ENCODE results near the gene NPM3. TPM values are rescaled to one million over a fixed set of nuclear protein-coding genes. Genes with fewer than 3 reads are reported as not detected.

The NPM3 gene
- total and polyA plus RNA-seq, 2 of the 13 experiments (the other 11 are each of a cell fraction or from before 2014, with no cell fraction given): 47.6 to 129 TPM

GRCh38 chr10:101780818-101781654, 2.2 kb downstream of the NPM3 start:
- H3K4me2 ChIP-seq (ENCODE audit: low read depth, low read length): peak overlapping the region; percentile 89
- TF ChIP-seq BCLAF1 (IDR thresholded peaks at IDR 0.05) (no peak), ISX (CRISPR knock-in tag; conservative IDR thresholded peaks at IDR 0.05) (no peak), PATZ1 (CRISPR knock-in tag; IDR thresholded peaks at IDR 0.05) (peak; percentile 46), UBTF (CRISPR knock-in tag; IDR thresholded peaks at IDR 0.05) (0 out of 2 replicates have a peak, but pooled peaks have one; percentile 8), KDM2A (CRISPR knock-in tag; IDR thresholded peaks at IDR 0.05; ENCODE audit: borderline replicate concordance, low read depth) (peak; percentile 56; the same call in 1 of the 2 replicates), ZNF512B (CRISPR knock-in tag; IDR thresholded peaks at IDR 0.05; ENCODE audit: borderline replicate concordance) (peak; percentile 51; the same call in 1 of the 2 replicates), ZGPAT (CRISPR knock-in tag; IDR thresholded peaks at IDR 0.05) (no peak)

More at GRCh38 chr10:101780818-101781654, 2.2 kb downstream of the NPM3 start:
- DNase-seq (ENCODE audit: low spot score) (peak; percentile 35), FAIRE-seq (peak; percentile 46), ATAC-seq (peak; percentile 53)
- no peak overlapping the region for H3K9ac ChIP-seq (ENCODE audit: insufficient read depth, low read depth, low read length)
- peaks cover 5% of the 10 kb centered on the region; the same call in 1 of the 2 replicates for H4K20me1 ChIP-seq (ENCODE audit: insufficient read depth, low read length)
- intact Hi-C loops (cut with micrococcal nuclease; ENCODE audit: unreplicated experiment) (loop anchor here (1.0 to 2.0 kb wide), 2 partner anchors 179 to 566 kb away; no protein-coding TSS in a partner anchor), in situ Hi-C loops (cut with HindIII; ENCODE audit: extremely low pct_ligation_motif_present, low pct_unique_long_range_greater_than_20kb) (loop anchor here (5.0 kb wide), 2 partner anchors 179 to 569 kb away; no protein-coding TSS in a partner anchor)
- no TSS peak for BruUV-seq (replicated peaks)
- 64% methylated on average over 12 of the region's 14 CpGs for WGBS (ENCODE audit: low lambda C conversion rate)
- peak overlapping the region in 1 of 3 experiments; percentile 28; a peak in 1 of 6 replicates for H3K4me3 ChIP-seq (replicated peaks in 1 of 3; ENCODE audit: insufficient read depth in 1 of 3, low read depth in 2 of 3, low read length in 3 of 3)
- ChIA-PET CTCF (ENCODE audit: low intra/inter-chr PET ratio, low total read pairs) (interaction anchor here (4.0 kb wide), 1 partner anchor 178 kb away, joined by 28 read pairs; no protein-coding TSS in a partner anchor), POLR2A (interaction anchor here (0.6 to 1.3 kb wide), 3 partner anchors 38 to 178 kb away, joined by 3 read pairs; no protein-coding TSS in a partner anchor)
- H3K27me3 ChIP-seq (ENCODE audit: control insufficient read depth in 1 of 2, insufficient read depth in 2 of 2, low read length in 2 of 2): peaks cover 0 to 3% of the 10 kb centered on the region in 2 experiments; a peak in 1 of 5 replicates
- H2AFZ ChIP-seq (ENCODE audit: low read length): no peak overlapping the region
- H3K9me3 ChIP-seq (ENCODE audit: low read length): no peaks in the 10 kb centered on the region
- no peak overlapping the region for H3K27ac ChIP-seq (ENCODE audit: extremely low read length, insufficient read depth, low read length)
- peaks cover 9% of the 10 kb centered on the region for H3K79me2 ChIP-seq (ENCODE audit: insufficient read depth, low read length)
- peaks cover 2 to 6% of the 10 kb centered on the region in 2 experiments; a peak in 4 of 5 replicates for H3K36me3 ChIP-seq (replicated peaks in 1 of 2; ENCODE audit: control insufficient read depth in 1 of 2, insufficient read depth in 2 of 2, low read length in 2 of 2)
- H3K4me1 ChIP-seq (ENCODE audit: insufficient read depth, low read length): peaks cover 58% of the 10 kb centered on the region

Measured in HepG2 (cell line).